ENCODE measurements around the gene POLR3A. TPM values are rescaled to one million over a fixed set of nuclear protein-coding genes. Genes with fewer than 3 reads are reported as not detected.
"Not testable (repeated sequence)": the region's sequence is repeated elsewhere in the genome, so short reads cannot be mapped to it uniquely, and the experiment has no call there.

Gene POLR3A
- total and polyA plus RNA-seq, 2 experiments from 2014 or later = 8.0 to 9.8 TPM

GRCh38 chr10:78000956-78001472, 28.3 kb downstream of the POLR3A start:
- H3K4me3 ChIP-seq = no peak overlapping the region
- TF ChIP-seq CTCF (IDR thresholded peaks at IDR 0.05; ENCODE audit: poor library complexity) (no peak), EZH2 (IDR thresholded peaks at IDR 0.05; ENCODE audit: borderline replicate concordance) (no peak), EZH2phosphoT487 (IDR thresholded peaks at IDR 0.05; ENCODE audit: low read depth, severe bottlenecking, unreplicated experiment) (no peak)
- H3K27me3 ChIP-seq = no peaks in the 10 kb centered on the region
- H3K79me2 ChIP-seq = no peaks in the 10 kb centered on the region
- H3K4me1 ChIP-seq (ENCODE audit: insufficient read depth) = no peaks in the 10 kb centered on the region
- DNase-seq (ENCODE audit: low spot score) = no peak
- H3K4me2 ChIP-seq = no peak overlapping the region
- H2AFZ ChIP-seq = no peak overlapping the region
- H3K27ac ChIP-seq = no peak overlapping the region
- peaks cover 3% of the 10 kb centered on the region for H3K36me3 ChIP-seq (replicated peaks; ENCODE audit: insufficient read depth, low read depth)
- WGBS (ENCODE audit: low lambda C conversion rate, missing lambda C conversion rate) = 96% methylated on average over 6 of the region's 6 CpGs
- no peaks in the 10 kb centered on the region for H3K9me3 ChIP-seq (ENCODE audit: low read depth)
- no peaks in the 10 kb centered on the region for H3K9me2 ChIP-seq (replicated peaks; ENCODE audit: insufficient read depth)
- H4K20me1 ChIP-seq (ENCODE audit: insufficient read depth, poor library complexity, severe bottlenecking) = no peaks in the 10 kb centered on the region

- DNase-seq (ENCODE audit: low spot score) = no peak
- peaks cover 3% of the 10 kb centered on the region for H3K36me3 ChIP-seq (replicated peaks; ENCODE audit: insufficient read depth, low read depth)
- no peak overlapping the region for H3K27ac ChIP-seq
Observed at GRCh38 chr10:78000206-78000605, 29.1 kb downstream of the POLR3A start.

GRCh38 chr10:77998780-77999179, 30.5 kb downstream of the POLR3A start:
- not testable (repeated sequence) for H3K27me3 ChIP-seq; H3K36me3 ChIP-seq (replicated peaks; ENCODE audit: insufficient read depth, low read depth); H4K20me1 ChIP-seq (ENCODE audit: insufficient read depth, poor library complexity, severe bottlenecking); DNase-seq (ENCODE audit: low spot score); H3K9me3 ChIP-seq (ENCODE audit: low read depth); H3K79me2 ChIP-seq; H3K9me2 ChIP-seq (replicated peaks; ENCODE audit: insufficient read depth); H3K4me2 ChIP-seq; H3K4me3 ChIP-seq; H2AFZ ChIP-seq; H3K4me1 ChIP-seq (ENCODE audit: insufficient read depth); H3K27ac ChIP-seq
- WGBS (ENCODE audit: low lambda C conversion rate, missing lambda C conversion rate) = 99% methylated on average over 5 of the region's 5 CpGs

More at GRCh38 chr10:78000206-78000605, 29.1 kb downstream of the POLR3A start:
- no peaks in the 10 kb centered on the region for H3K9me2 ChIP-seq (replicated peaks; ENCODE audit: insufficient read depth)
- H3K4me1 ChIP-seq (ENCODE audit: insufficient read depth) = no peaks in the 10 kb centered on the region
- no peak overlapping the region for H3K4me3 ChIP-seq
- TF ChIP-seq CTCF (IDR thresholded peaks at IDR 0.05; ENCODE audit: poor library complexity) (no peak), EZH2phosphoT487 (IDR thresholded peaks at IDR 0.05; ENCODE audit: low read depth, severe bottlenecking, unreplicated experiment) (no peak), EZH2 (IDR thresholded peaks at IDR 0.05; ENCODE audit: borderline replicate concordance) (no peak)
- H3K27me3 ChIP-seq = no peaks in the 10 kb centered on the region
- no peak overlapping the region for H2AFZ ChIP-seq
- no peaks in the 10 kb centered on the region for H4K20me1 ChIP-seq (ENCODE audit: insufficient read depth, poor library complexity, severe bottlenecking)
- H3K4me2 ChIP-seq = no peak overlapping the region
- H3K79me2 ChIP-seq = no peaks in the 10 kb centered on the region
- no peaks in the 10 kb centered on the region for H3K9me3 ChIP-seq (ENCODE audit: low read depth)

GRCh38 chr10:77993620-77994019, 35.7 kb downstream of the POLR3A start:
- no peaks in the 10 kb centered on the region for H4K20me1 ChIP-seq (ENCODE audit: insufficient read depth, poor library complexity, severe bottlenecking)

More at GRCh38 chr10:77993620-77994019, 35.7 kb downstream of the POLR3A start:
- Histone ChIP-seq H3K9me3 (ENCODE audit: low read depth) (no peaks in the 10 kb centered on the region), H2AFZ (no peak overlapping the region), H3K27me3 (no peaks in the 10 kb centered on the region), H3K36me3 (replicated peaks; ENCODE audit: insufficient read depth, low read depth) (no peaks in the 10 kb centered on the region), H3K4me1 (ENCODE audit: insufficient read depth) (no peaks in the 10 kb centered on the region), H3K9me2 (replicated peaks; ENCODE audit: insufficient read depth) (no peaks in the 10 kb centered on the region), H3K79me2 (no peaks in the 10 kb centered on the region), H3K4me3 (no peak overlapping the region), H3K4me2 (no peak overlapping the region), H3K27ac (no peak overlapping the region)
- DNase-seq (ENCODE audit: low spot score) = no peak
- 89% methylated on average over 3 of the region's 3 CpGs for WGBS (ENCODE audit: low lambda C conversion rate, missing lambda C conversion rate)
- TF ChIP-seq CTCF (IDR thresholded peaks at IDR 0.05; ENCODE audit: poor library complexity) (no peak), EZH2 (IDR thresholded peaks at IDR 0.05; ENCODE audit: borderline replicate concordance) (no peak), EZH2phosphoT487 (IDR thresholded peaks at IDR 0.05; ENCODE audit: low read depth, severe bottlenecking, unreplicated experiment) (no peak)

Data from hepatocyte (in vitro differentiated cells).